ENCODE data around the gene MIGA2.

- TF ChIP-seq POLR2A (IDR thresholded peaks at IDR 0.05; ENCODE audit: low read depth, low read length) (no peak), TAF1 (IDR thresholded peaks at IDR 0.05; ENCODE audit: borderline replicate concordance, low read depth, low read length) (no peak), POLR2AphosphoS5 (IDR thresholded peaks at IDR 0.05; ENCODE audit: low read depth, low read length) (no peak)
Measured at GRCh38 chr9:129011170-129011569, 25.3 kb upstream of the MIGA2 start.

Measured in GM12892 (cell line).